HEK293 (cell line): ENCODE data around the gene EIF4A3.

Source experiments
- CTCF ChIP-seq: fragments of 450-650 bp; formaldehyde crosslinking; IDR thresholded peaks from 2 replicates; pipeline ENCODE4 v1.5.1; 2016; ENCODE audit warnings: missing biosample characterization, missing genetic modification characterization
- KLF9 ChIP-seq: fragments of 450-650 bp; formaldehyde crosslinking; IDR thresholded peaks from 2 replicates; pipeline ENCODE4 v1.5.1; 2016; ENCODE audit warnings: missing biosample characterization, missing genetic modification characterization, low read depth
- MEIS1 ChIP-seq: sonication (generic); formaldehyde crosslinking; IDR thresholded peaks from 2 replicates; pipeline ENCODE4 v1.8.1; 2022; ENCODE audit warnings: missing genetic modification reagents, mild to moderate bottlenecking, borderline replicate concordance
- SCRT2 ChIP-seq: fragments of 450-650 bp; formaldehyde crosslinking; IDR thresholded peaks from 2 replicates; pipeline ENCODE4 v1.5.1; 2016; ENCODE audit warnings: missing biosample characterization, missing genetic modification characterization
- YY2 ChIP-seq: fragments of 450-650 bp; formaldehyde crosslinking; IDR thresholded peaks from 2 replicates; pipeline ENCODE4 v1.5.1; 2016; ENCODE audit warnings: missing biosample characterization, missing genetic modification characterization
- ZBTB1 ChIP-seq: fragments of 450-650 bp; formaldehyde crosslinking; IDR thresholded peaks from 2 replicates; pipeline ENCODE4 v1.5.1; 2016; ENCODE audit warnings: missing biosample characterization, missing genetic modification characterization
- ZBTB49 ChIP-seq: fragments of 450-650 bp; formaldehyde crosslinking; IDR thresholded peaks from 2 replicates; pipeline ENCODE4 v1.5.1; 2016; ENCODE audit warnings: missing biosample characterization, missing genetic modification characterization, low read depth
- ZBTB7A ChIP-seq: fragments of 450-650 bp; formaldehyde crosslinking; IDR thresholded peaks from 2 replicates; pipeline ENCODE4 v1.5.1; 2016; ENCODE audit warnings: low read depth, missing biosample characterization, missing genetic modification characterization
- ZNF292 ChIP-seq: fragments of 450-650 bp; formaldehyde crosslinking; IDR thresholded peaks from 2 replicates; pipeline ENCODE4 v1.5.1; 2016; ENCODE audit warnings: low read depth, missing biosample characterization, missing genetic modification characterization, borderline replicate concordance
- ZNF311 ChIP-seq: fragments of 450-650 bp; formaldehyde crosslinking; IDR thresholded peaks from 2 replicates; pipeline ENCODE4 v1.5.1; 2017; ENCODE audit warnings: missing biosample characterization, missing genetic modification characterization, borderline replicate concordance
- ZNF48 ChIP-seq: fragments of 450-650 bp; formaldehyde crosslinking; IDR thresholded peaks from 2 replicates; pipeline ENCODE4 v1.5.1; 2016; ENCODE audit warnings: missing biosample characterization, missing genetic modification characterization
- ZNF654 ChIP-seq: fragments of 450-650 bp; formaldehyde crosslinking; IDR thresholded peaks from 2 replicates; pipeline ENCODE4 v1.5.1; 2016; ENCODE audit warnings: low read depth, missing biosample characterization, missing genetic modification characterization
- ZNF785 ChIP-seq: fragments of 450-650 bp; formaldehyde crosslinking; IDR thresholded peaks from 2 replicates; pipeline ENCODE4 v1.5.1; 2016; ENCODE audit warnings: missing biosample characterization, missing genetic modification characterization
- ZNF792 ChIP-seq: fragments of 450-650 bp; formaldehyde crosslinking; IDR thresholded peaks from 2 replicates; pipeline ENCODE4 v1.5.1; 2016; ENCODE audit warnings: missing biosample characterization, missing genetic modification characterization

- TF ChIP-seq KLF9 (tag by site-specific recombination) (no peak), CTCF (no peak), ZNF785 (tag by site-specific recombination) (no peak), ZNF292 (tag by site-specific recombination) (no peak), YY2 (no peak), ZNF48 (tag by site-specific recombination) (no peak), ZNF792 (tag by site-specific recombination) (no peak), ZBTB49 (tag by site-specific recombination) (no peak), SCRT2 (no peak), MEIS1 (CRISPR knock-in tag) (no peak), ZBTB7A (tag by site-specific recombination) (no peak), ZNF654 (tag by site-specific recombination) (no peak), ZNF311 (tag by site-specific recombination) (no peak), ZBTB1 (tag by site-specific recombination) (no peak)
Measured at GRCh38 chr17:80122026-80122575, 24.8 kb downstream of the EIF4A3 start.
